Lung microvascular endothelial cell (primary cell): ENCODE measurements around the gene SH3GLB1. TPM values are rescaled to one million over a fixed set of nuclear protein-coding genes. Genes with fewer than 3 reads are reported as not detected.

Source experiments
- DNase-seq, 2 donors: peaks; one replicate each; pipeline versions ENCODE4 v3.0.0 to v3.0.0-alpha.2; 2010; ENCODE audit warnings: low read depth in 2 of 2
- total RNA-seq: library from RNA; depleted of rRNA; stranded (reverse); fragments of >200 nt; gene quantifications from 2 replicates; pipeline ENCODE4 v1.2.1, GENCODE V29; 2014

Gene SH3GLB1
- total RNA-seq, 1 donor from 2014 or later: 36.9 TPM

DNA sequence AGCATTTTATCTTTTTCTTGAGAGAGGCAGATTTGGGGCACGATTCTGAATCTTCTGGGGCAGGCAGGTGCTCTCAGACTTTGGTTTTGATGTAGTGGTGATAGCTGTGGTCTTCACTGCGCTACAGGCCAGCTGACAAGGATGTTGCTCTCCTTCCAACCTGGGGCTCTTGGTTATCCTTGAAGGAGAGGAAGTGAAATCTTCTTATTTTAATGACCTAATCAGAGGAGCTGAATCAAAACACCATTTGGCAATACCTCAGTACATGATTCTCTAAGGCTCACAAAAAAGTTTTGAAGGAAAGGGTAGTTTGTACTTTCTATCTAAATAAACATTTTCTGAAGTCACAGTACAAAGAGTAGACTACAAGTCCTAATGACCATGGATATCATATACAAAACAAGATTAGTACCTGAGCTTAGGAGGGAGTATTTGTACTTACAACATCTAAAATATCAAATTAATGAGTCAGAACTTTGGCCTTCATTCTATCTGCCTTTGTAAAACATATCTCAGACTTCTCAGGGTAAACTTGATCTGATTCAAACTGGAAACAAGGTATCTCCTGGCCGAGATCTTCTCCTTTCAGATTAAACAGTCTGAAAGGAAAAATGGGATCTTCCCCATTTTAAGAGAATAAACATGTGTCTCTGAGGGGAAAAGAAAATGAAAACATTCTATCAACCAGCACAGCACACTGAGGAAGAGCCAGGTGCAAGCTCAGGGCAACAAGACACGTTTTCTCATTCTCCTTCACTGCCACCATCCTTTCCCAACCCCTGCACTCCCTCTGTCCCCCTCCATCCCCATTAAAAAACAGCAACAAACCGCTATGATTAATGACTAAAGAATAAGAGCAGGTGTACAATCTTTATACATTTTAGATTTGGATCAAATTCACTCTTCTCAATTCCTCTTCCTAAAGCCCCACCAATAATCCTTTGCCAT, 69.2 kb downstream of the SH3GLB1 start:
- DNase-seq: no peak

DNA sequence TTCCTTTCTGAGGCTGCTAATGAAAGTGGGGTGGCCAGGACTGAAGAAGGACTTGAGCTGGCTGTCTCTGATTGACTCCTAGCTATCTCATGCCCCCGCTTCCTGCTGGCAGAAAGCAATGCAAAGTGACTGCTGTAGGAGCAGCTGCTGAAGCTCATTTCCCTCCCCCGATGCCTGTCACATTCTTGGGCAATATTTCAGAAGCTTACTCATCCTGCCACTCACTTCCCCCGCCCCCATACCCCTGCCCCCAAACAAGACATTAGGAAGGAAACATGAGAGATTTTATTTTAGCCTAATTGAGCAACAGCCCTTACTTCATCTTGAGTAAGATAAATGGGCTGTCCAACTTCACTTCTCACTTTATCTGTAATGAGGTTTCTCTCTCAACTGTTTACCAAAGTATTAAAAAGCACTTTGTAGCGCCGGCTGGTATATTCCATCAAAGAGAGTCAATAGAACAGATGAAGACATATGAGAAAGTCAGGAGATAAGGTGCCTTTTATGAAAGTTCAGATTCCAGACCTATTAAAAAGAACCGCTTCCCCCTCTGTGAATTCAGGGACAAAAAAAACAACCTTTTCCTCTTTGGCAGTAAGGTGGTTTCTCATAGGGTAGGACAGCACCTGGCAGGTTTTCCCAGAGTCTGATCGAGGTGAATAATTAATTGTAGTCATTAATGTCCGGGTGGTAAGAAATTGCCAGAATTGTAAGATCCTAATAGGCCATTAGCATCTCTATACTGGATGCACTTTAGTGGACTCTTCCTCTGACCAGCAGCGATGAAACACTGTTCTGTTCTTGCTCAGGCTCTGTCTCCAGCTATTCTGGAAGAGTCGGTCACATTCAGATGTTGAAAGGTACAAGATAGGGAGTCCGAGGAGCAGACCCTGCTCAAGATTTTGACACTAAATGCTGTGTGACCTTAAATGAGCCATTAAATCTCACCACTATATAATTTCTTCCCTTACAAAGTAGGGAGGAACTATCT, 70.2 kb downstream of the SH3GLB1 start:
- peak; percentile 30 to 91 for DNase-seq

- DNase-seq: no peak
Observed at GRCh38 chr1:86775395-86775794, 71.0 kb downstream of the SH3GLB1 start.

DNA sequence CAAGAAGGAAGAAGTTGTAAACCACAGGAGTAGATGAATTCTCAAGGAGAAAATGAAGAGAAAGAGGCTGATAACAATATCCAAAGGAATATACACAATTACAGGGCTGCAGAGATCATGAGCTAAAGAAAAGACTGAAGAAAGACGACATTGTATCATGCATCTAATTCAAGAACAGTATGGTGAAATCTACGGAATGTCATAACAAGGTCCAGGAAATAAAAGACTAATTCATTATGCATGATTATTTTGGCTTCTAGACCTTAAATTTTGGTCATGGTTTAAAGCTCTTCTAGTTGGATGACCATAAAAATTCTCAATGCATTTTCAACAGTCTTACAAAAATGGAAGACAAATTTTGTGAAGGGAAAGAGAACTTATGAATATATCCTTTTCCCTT, 71.7 kb downstream of the SH3GLB1 start:
- no peak for DNase-seq

- peak in 1 of 2 donors; percentile 15 for DNase-seq
Observed at GRCh38 chr1:86778569-86779239, 74.3 kb downstream of the SH3GLB1 start.

DNA sequence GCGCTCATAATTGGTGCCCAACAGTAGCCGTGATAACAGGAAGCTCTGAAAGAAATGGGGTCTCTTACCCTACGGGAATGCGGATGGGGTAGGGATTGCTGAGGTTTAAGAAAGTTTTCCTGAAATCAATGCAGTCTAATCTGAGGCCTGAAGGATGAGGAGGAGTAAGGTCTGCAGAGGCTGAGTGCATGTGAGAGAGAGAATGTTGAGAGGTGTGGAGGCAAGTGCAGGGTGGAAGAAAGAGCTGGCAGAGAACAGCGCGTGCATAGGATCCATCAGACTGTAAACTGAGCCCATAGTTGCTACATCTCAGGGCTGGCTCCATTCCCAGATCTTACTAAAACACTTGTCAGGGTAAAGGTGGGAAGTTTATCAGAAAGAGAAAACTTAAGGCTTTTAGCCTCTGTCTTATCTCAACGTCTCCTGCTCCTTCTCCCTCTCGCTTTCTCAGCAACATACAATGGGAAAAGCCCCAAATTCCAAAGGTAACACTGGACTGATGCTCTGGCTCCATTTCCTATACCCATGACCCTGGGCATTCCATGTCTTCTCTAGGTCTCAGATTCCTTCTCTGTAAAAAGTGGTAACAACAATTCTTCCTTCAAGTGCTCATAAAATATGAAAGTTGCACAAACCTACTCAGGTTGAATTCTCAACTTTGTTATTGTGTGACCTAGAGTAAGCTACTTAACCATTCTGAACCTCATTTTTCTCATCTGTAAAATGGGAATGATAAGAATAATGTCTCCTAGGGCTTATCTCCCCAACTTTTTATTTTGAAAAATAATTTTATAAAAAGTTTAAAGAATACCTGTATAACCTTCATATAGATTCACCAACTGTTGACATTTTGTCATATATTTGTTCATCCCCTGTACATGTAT, 75.2 kb downstream of the SH3GLB1 start:
- no peak for DNase-seq

DNA sequence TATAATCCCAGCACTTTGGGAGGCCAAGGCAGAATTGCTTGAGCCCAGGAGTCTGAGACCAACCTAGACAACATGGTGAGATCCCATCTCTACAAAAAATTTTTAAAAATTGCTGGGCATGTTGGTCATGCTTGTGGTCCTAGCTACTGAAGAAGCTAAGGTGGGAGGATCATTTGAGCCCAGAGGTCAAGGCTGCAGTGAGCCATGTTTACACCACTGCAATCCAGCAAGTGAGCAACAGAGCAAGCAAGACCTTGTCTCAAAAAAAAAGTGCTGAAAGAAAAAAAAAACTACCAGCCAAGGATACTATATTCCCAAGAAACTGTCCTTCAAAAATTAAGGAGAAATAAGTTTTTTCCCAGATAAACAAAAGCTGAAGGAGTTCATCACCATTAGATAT, 78.1 kb downstream of the SH3GLB1 start:
- no peak for DNase-seq

DNA sequence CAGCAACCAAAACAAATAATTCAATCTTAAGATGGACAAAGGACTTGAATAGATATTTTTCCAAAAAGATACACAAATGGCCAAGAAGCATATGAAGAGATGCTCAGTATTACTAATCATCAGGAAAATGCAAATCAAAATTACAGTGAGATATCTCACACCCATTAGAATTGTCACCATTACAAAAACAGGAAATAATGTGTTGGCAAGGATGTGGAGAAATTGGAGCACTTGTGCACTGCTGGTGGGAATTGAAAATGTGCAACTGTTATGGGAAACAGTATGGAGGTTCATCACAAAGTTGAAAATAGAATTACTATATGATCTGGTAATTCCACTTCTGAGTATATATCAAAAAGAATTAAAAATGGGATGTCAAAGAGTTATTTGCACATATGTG, 83.2 kb downstream of the SH3GLB1 start:
- peak; percentile 62 to 82 for DNase-seq

- DNase-seq: peak; percentile 49 to 71
Observed at GRCh38 chr1:86788300-86789206, 84.2 kb downstream of the SH3GLB1 start.

DNA sequence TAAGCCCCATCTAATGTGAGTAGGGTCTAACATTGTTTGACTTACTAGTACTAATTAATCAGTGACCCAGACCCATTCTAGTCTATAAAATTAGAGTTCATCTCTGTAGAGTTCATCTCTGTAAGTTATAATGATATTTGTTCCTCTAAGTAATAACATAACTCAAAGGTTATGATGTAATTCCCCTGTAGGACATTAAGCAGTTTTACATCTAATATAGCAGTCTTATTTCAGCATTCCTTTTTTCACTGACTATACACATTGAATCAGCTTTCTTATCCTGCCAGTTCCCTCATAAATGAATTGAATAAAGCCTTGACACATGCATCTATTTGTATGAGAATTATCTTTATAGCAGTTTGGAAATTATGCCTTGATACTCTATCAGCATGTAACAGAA, 90.9 kb downstream of the SH3GLB1 start:
- DNase-seq: no peak

Other genes with a start within 250 kb of the SH3GLB1 start
- not detected in 2 replicates for gene CLCA1, start 235.6 kb upstream of the SH3GLB1 start, total RNA-seq
- not detected in 2 replicates for gene CLCA4, start 157.5 kb upstream of the SH3GLB1 start, total RNA-seq
- gene SELENOF, start 209.6 kb downstream of the SH3GLB1 start, total RNA-seq: 161 and 167 TPM in 2 replicates
- 11.9 and 14.4 TPM in 2 replicates for gene HS2ST1, start 210.1 kb downstream of the SH3GLB1 start, total RNA-seq